GM12891 (cell line): Measurements from ENCODE around the gene TBL1XR1.

Experiments used
- POLR2A ChIP-seq: IDR thresholded peaks from 2 replicates; pipeline ENCODE4 v1.6.1; 2011; ENCODE audit warnings: low read depth, low read length, control low read depth
- POLR2AphosphoS5 ChIP-seq: IDR thresholded peaks from 2 replicates; pipeline ENCODE4 v1.6.1; 2011; ENCODE audit warnings: low read depth, low read length, control low read depth
- SPI1 ChIP-seq: IDR thresholded peaks from 2 replicates; pipeline ENCODE4 v1.6.1; 2011; ENCODE audit warnings: low read depth, low read length, control low read depth
- TAF1 ChIP-seq: IDR thresholded peaks from 2 replicates; pipeline ENCODE4 v1.6.1; 2011; ENCODE audit warnings: low read depth, low read length, control low read depth

- TF ChIP-seq POLR2AphosphoS5 (no peak), TAF1 (no peak), POLR2A (no peak), SPI1 (no peak)
Observed at GRCh38 chr3:177212756-177213155, 15.5 kb upstream of the TBL1XR1 start.
